ENCODE results near the gene POU2AF1. TPM values are rescaled to one million over a fixed set of nuclear protein-coding genes. Genes with fewer than 3 reads are reported as not detected.

Gene POU2AF1
- total RNA-seq (2022) (not detected in 2 replicates), Bru-seq, nascent RNA (percentile 3 among the genes with signal in this experiment), BruChase-seq, experiment 1, labeled RNA remaining after a 6-hour chase (percentile 6 among the genes with signal in this experiment), BruChase-seq, experiment 2, labeled RNA remaining after a 2-hour chase (not detected)
- long read RNA-seq, result 0 reads

DNA sequence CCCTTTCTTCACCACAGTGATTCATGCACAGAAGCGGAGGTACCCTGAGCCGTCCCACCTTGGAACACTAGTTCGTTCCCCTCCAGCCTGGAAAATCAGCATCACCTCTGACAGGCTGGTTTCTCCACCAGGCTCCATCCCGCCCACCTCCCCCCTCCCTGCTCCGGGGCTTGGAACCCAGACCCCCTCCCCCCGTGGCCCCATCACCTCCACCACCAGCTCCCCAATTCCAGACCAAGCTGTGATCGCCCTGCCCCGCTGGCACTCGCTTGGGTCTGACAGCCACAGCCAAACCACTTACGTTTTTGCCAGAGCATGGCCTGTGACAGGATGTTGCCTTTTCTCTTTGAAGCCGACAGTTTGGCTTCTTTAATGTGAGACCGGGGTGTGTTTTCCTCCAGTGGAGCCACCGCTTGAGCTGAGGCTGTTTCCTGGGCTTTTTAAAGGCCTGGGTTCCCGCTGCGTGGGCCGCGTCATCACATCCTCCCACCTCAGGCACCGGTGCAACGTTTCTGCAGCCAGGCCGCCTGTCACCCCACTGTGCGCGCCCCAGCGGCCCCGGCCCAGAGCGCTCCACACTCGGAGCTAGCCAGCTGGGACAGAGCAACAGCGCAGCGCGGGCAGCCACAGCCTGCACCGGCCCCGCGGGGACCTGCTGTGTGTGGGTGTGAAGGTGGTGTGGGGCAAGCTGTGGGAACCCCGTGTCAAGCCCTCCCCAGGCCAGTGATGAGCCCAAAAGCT, at the start of gene POU2AF1:
POU2AF1 (minus strand) TSS at position 415 of the 741 bp plus-strand sequence; CDS start at position 317, 98 bp downstream.
- intact Hi-C loops (cut with micrococcal nuclease; ENCODE audit: unreplicated experiment), result no loop called here
- Mint-ChIP-seq H3K4me3 (ENCODE audit: low read depth, unreplicated experiment) (no peak within 1 kb of the TSS), H3K27me3 (ENCODE audit: unreplicated experiment) (no peaks in the 10 kb centered on the region), H3K9me3 (ENCODE audit: low read depth, unreplicated experiment) (no peaks in the 10 kb centered on the region), H3K27ac (ENCODE audit: unreplicated experiment) (no peak within 1 kb of the TSS), H3K4me1 (ENCODE audit: low read depth, unreplicated experiment) (no peaks in the 10 kb centered on the region), H3K36me3 (ENCODE audit: insufficient read depth, unreplicated experiment) (no peaks in the 10 kb centered on the region)
- no TSS peak for BruUV-seq (replicated peaks)
- CTCF ChIA-PET, result no interaction called here
- no peak for DNase-seq
- TF ChIP-seq, protein P1, sequence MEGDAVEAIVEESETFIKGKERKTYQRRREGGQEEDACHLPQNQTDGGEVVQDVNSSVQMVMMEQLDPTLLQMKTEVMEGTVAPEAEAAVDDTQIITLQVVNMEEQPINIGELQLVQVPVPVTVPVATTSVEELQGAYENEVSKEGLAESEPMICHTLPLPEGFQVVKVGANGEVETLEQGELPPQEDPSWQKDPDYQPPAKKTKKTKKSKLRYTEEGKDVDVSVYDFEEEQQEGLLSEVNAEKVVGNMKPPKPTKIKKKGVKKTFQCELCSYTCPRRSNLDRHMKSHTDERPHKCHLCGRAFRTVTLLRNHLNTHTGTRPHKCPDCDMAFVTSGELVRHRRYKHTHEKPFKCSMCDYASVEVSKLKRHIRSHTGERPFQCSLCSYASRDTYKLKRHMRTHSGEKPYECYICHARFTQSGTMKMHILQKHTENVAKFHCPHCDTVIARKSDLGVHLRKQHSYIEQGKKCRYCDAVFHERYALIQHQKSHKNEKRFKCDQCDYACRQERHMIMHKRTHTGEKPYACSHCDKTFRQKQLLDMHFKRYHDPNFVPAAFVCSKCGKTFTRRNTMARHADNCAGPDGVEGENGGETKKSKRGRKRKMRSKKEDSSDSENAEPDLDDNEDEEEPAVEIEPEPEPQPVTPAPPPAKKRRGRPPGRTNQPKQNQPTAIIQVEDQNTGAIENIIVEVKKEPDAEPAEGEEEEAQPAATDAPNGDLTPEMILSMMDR (IDR thresholded peaks at IDR 0.05; ENCODE audit: unreplicated experiment), result no peak

DNA sequence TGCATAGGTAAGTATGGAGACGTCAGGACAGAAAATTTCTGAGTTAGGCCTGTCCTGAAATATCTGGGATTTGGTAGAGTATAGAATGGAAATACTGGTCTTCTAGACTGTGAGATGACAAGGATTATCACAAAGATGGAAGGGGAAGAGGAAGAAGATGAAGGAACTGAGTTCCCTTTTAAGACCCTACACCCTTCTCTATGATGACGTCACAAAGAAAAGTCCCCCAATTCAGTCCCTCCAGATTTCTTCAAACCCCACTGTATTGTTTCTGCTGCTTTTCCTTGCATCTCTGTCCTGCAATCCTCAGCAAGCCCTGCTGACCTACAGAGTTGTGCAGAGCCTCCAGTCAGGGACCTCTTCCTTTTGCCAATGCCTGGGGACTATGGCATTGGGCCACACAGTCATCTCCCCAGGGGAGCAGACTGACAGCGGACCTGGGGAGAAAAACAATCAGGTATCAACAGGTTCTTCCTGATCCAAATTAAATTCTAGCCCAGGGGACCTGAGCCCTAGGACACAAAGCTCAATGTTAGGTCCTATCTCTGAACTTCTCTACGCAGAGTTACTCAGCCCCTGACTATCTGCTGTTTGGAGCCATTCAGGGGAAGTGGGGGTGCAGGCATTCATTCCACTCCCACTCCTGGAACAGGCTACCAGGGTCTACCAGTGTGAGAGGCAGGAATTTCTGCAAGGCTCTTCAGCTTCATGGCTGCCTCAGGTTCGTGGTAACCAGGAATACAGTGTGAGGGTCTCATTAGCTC, 49.2 kb upstream of the POU2AF1 start:
- H3K4me1 Mint-ChIP-seq (ENCODE audit: low read depth, unreplicated experiment), result peaks cover 20% of the 10 kb centered on the region
- CTCF ChIA-PET, result no interaction called here
- intact Hi-C loops (cut with micrococcal nuclease; ENCODE audit: unreplicated experiment), result no loop called here
- TF ChIP-seq, protein P1 (IDR thresholded peaks at IDR 0.05; ENCODE audit: unreplicated experiment), result no peak
- no peaks in the 10 kb centered on the region for H3K9me3 Mint-ChIP-seq (ENCODE audit: low read depth, unreplicated experiment)
- peaks cover 13% of the 10 kb centered on the region for H3K27me3 Mint-ChIP-seq (ENCODE audit: unreplicated experiment)
- DNase-seq, result no peak
- H3K27ac Mint-ChIP-seq (ENCODE audit: unreplicated experiment), result no peak overlapping the region
- no TSS peak for BruUV-seq (replicated peaks)
- H3K36me3 Mint-ChIP-seq (ENCODE audit: insufficient read depth, unreplicated experiment), result no peaks in the 10 kb centered on the region
- no peak overlapping the region for H3K4me3 Mint-ChIP-seq (ENCODE audit: low read depth, unreplicated experiment)

- BruUV-seq (replicated peaks), result no TSS peak
- peaks cover 13% of the 10 kb centered on the region for H3K27me3 Mint-ChIP-seq (ENCODE audit: unreplicated experiment)
- no peaks in the 10 kb centered on the region for H3K36me3 Mint-ChIP-seq (ENCODE audit: insufficient read depth, unreplicated experiment)
Measured at GRCh38 chr11:111427471-111427912, 48.4 kb upstream of the POU2AF1 start.

DNA sequence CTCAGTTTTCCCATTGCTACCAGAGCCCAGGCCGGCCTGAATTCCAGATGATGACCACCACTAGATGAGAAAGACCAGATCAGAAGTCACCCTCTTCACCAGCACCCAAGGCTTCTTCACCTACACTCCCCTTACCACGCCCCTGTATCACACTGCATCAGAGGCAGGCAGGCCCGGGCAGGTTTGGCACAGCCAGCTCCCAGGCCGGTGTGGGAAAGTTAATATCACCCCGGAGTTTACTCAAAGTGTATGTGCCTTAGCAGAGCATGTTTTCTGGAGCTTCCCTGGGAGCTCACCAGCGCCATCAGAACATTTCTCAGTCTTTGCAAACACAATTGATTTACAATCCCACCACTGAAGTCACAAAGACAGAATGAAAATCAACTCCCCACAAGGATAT, 47.5 kb upstream of the POU2AF1 start:
- peaks cover 13% of the 10 kb centered on the region for H3K27me3 Mint-ChIP-seq (ENCODE audit: unreplicated experiment)
- no peak overlapping the region for H3K27ac Mint-ChIP-seq (ENCODE audit: unreplicated experiment)
- CTCF ChIA-PET, result interaction anchor here (0.6 kb wide), 1 partner anchor 10 kb away, joined by 5 read pairs; no protein-coding TSS in a partner anchor
- H3K4me3 Mint-ChIP-seq (ENCODE audit: low read depth, unreplicated experiment), result no peak overlapping the region
- TF ChIP-seq, protein P1 (IDR thresholded peaks at IDR 0.05; ENCODE audit: unreplicated experiment), result no peak
- H3K4me1 Mint-ChIP-seq (ENCODE audit: low read depth, unreplicated experiment), result peaks cover 26% of the 10 kb centered on the region
- H3K9me3 Mint-ChIP-seq (ENCODE audit: low read depth, unreplicated experiment), result no peaks in the 10 kb centered on the region
- H3K36me3 Mint-ChIP-seq (ENCODE audit: insufficient read depth, unreplicated experiment), result no peaks in the 10 kb centered on the region
- BruUV-seq (replicated peaks), result no TSS peak
- DNase-seq, result no peak
- intact Hi-C loops (cut with micrococcal nuclease; ENCODE audit: unreplicated experiment), result no loop called here

More at GRCh38 chr11:111427471-111427912, 48.4 kb upstream of the POU2AF1 start:
- Mint-ChIP-seq H3K27ac (ENCODE audit: unreplicated experiment) (no peak overlapping the region), H3K4me1 (ENCODE audit: low read depth, unreplicated experiment) (peaks cover 26% of the 10 kb centered on the region), H3K4me3 (ENCODE audit: low read depth, unreplicated experiment) (no peak overlapping the region), H3K9me3 (ENCODE audit: low read depth, unreplicated experiment) (no peaks in the 10 kb centered on the region)
- intact Hi-C loops (cut with micrococcal nuclease; ENCODE audit: unreplicated experiment), result no loop called here
- peak; percentile 35 for DNase-seq
- TF ChIP-seq, protein P1 (IDR thresholded peaks at IDR 0.05; ENCODE audit: unreplicated experiment), result no peak
- CTCF ChIA-PET, result interaction anchor here (0.6 to 0.8 kb wide), 2 partner anchors 9 to 19 kb away, joined by 4 to 5 read pairs; no protein-coding TSS in a partner anchor
